Measurements from ENCODE around the gene MRPS10. TPM values are rescaled to one million over a fixed set of nuclear protein-coding genes. Genes with fewer than 3 reads are reported as not detected.
A peak's percentile ranks its signal among the peaks of the same experiment; 100 is the strongest.
"Not testable (repeated sequence)": the region's sequence is repeated elsewhere in the genome, so short reads cannot be mapped to it uniquely, and the experiment has no call there.

Gene MRPS10
- total and polyA plus RNA-seq, 4 experiments from 2014 or later, result 22.6 to 57.5 (median 32.7) TPM

- intact Hi-C loops (cut with micrococcal nuclease), result no loop called here
- Mint-ChIP-seq H3K9me3 (peaks cover 0 to 9% (median 3%) of the 10 kb centered on the region in 8 donors), H3K36me3 (peaks cover 21 to 23% of the 10 kb centered on the region in 2 donors), H3K4me3 (no peak overlapping the region), H3K27ac (peak overlapping the region in 1 of 7 donors; percentile 48), H3K27me3 (no peaks in the 10 kb centered on the region), H3K4me1 (peaks cover 0 to 8% (median 0%) of the 10 kb centered on the region in 4 donors)
- no peak for DNase-seq
- Histone ChIP-seq H3K27me3 (ENCODE audit: insufficient read depth, low read length) (no peaks in the 10 kb centered on the region), H3K27ac (ENCODE audit: low read depth, low read length) (no peak overlapping the region), H3K4me1 (ENCODE audit: insufficient read depth, low read length) (no peaks in the 10 kb centered on the region), H3K36me3 (ENCODE audit: insufficient read depth, low read length) (no peaks in the 10 kb centered on the region), H3K9me3 (ENCODE audit: control insufficient read depth in 1 of 2, low read length in 2 of 2) (no peaks in the 10 kb centered on the region), H3K4me3 (ENCODE audit: low read length in 2 of 2) (no peak overlapping the region)
- ChIA-PET POLR2A (ENCODE audit: partially characterized antibody) (no interaction called here), CTCF (ENCODE audit: partially characterized antibody) (interaction anchor here (0.7 kb wide), 1 partner anchor 60 kb away, joined by 4 read pairs; no protein-coding TSS in a partner anchor)
Observed at GRCh38 chr6:42200035-42200434, 17.6 kb downstream of the MRPS10 start.

GRCh38 chr6:42199106-42199981, 18.3 kb downstream of the MRPS10 start:
- ChIA-PET CTCF (ENCODE audit: partially characterized antibody) (interaction anchor here (0.7 to 1.0 kb wide), 2 partner anchors 60 to 348 kb away, joined by 3 to 4 read pairs; no protein-coding TSS in a partner anchor), POLR2A (ENCODE audit: partially characterized antibody) (interaction anchor here (0.6 kb wide), 1 partner anchor 18 kb away, joined by 3 read pairs; the partner anchor contains the start of gene MRPS10)
- peaks cover 15 to 18% of the 10 kb centered on the region in 2 donors for H3K36me3 Mint-ChIP-seq
- DNase-seq, result no peak
- Histone ChIP-seq H3K4me3 (ENCODE audit: low read length in 2 of 2) (no peak overlapping the region), H3K27me3 (ENCODE audit: insufficient read depth, low read length) (no peaks in the 10 kb centered on the region), H3K36me3 (ENCODE audit: insufficient read depth, low read length) (no peaks in the 10 kb centered on the region), H3K9me3 (ENCODE audit: control insufficient read depth in 1 of 2, low read length in 2 of 2) (no peaks in the 10 kb centered on the region), H3K4me1 (ENCODE audit: insufficient read depth, low read length) (no peaks in the 10 kb centered on the region), H3K27ac (ENCODE audit: low read depth, low read length) (no peak overlapping the region)
- H3K27me3 Mint-ChIP-seq, result no peaks in the 10 kb centered on the region
- peaks cover 0 to 9% (median 3%) of the 10 kb centered on the region in 8 donors for H3K9me3 Mint-ChIP-seq
- no peak overlapping the region for H3K4me3 Mint-ChIP-seq
- no peak overlapping the region for H3K27ac Mint-ChIP-seq
- intact Hi-C loops (cut with micrococcal nuclease), result no loop called here
- peaks cover 0 to 8% (median 0%) of the 10 kb centered on the region in 4 donors for H3K4me1 Mint-ChIP-seq

- Histone ChIP-seq H3K4me3 (ENCODE audit: low read length in 2 of 2) (no peak overlapping the region), H3K27ac (ENCODE audit: low read depth, low read length) (no peak overlapping the region), H3K4me1 (ENCODE audit: insufficient read depth, low read length) (no peaks in the 10 kb centered on the region), H3K36me3 (ENCODE audit: insufficient read depth, low read length) (no peaks in the 10 kb centered on the region), H3K27me3 (ENCODE audit: insufficient read depth, low read length) (no peaks in the 10 kb centered on the region), H3K9me3 (ENCODE audit: control insufficient read depth in 1 of 2, low read length in 2 of 2) (no peaks in the 10 kb centered on the region)
- peaks cover 0 to 8% (median 0%) of the 10 kb centered on the region in 4 donors for H3K4me1 Mint-ChIP-seq
- DNase-seq, result peak in 2 of 5 donors; percentile 10 to 55
- H3K9me3 Mint-ChIP-seq, result peaks cover 0 to 9% (median 3%) of the 10 kb centered on the region in 8 donors
- H3K4me3 Mint-ChIP-seq, result no peak overlapping the region
- H3K27me3 Mint-ChIP-seq, result no peaks in the 10 kb centered on the region
- intact Hi-C loops (cut with micrococcal nuclease), result no loop called here
- no peak overlapping the region for H3K27ac Mint-ChIP-seq
- peaks cover 14 to 15% of the 10 kb centered on the region in 2 donors for H3K36me3 Mint-ChIP-seq
- ChIA-PET POLR2A (ENCODE audit: partially characterized antibody) (no interaction called here), CTCF (ENCODE audit: partially characterized antibody) (no interaction called here)
Observed at GRCh38 chr6:42197555-42198362, 19.9 kb downstream of the MRPS10 start.

- POLR2A ChIA-PET (ENCODE audit: partially characterized antibody), result no interaction called here
- CTCF ChIA-PET (ENCODE audit: partially characterized antibody), result interaction anchor here (0.7 to 1.1 kb wide), 3 partner anchors 19 to 366 kb away, joined by 3 to 4 read pairs (median 3); no protein-coding TSS in a partner anchor
- Histone ChIP-seq H3K27ac (ENCODE audit: low read depth, low read length) (no peak overlapping the region), H3K27me3 (ENCODE audit: insufficient read depth, low read length) (no peaks in the 10 kb centered on the region), H3K4me1 (ENCODE audit: insufficient read depth, low read length) (no peaks in the 10 kb centered on the region), H3K9me3 (ENCODE audit: control insufficient read depth in 1 of 2, low read length in 2 of 2) (no peaks in the 10 kb centered on the region), H3K36me3 (ENCODE audit: insufficient read depth, low read length) (no peaks in the 10 kb centered on the region), H3K4me3 (ENCODE audit: low read length in 2 of 2) (no peak overlapping the region)
- DNase-seq, result no peak
- intact Hi-C loops (cut with micrococcal nuclease), result no loop called here
- Mint-ChIP-seq H3K4me1 (peaks cover 0 to 6% (median 0%) of the 10 kb centered on the region in 4 donors), H3K27ac (no peak overlapping the region), H3K27me3 (no peaks in the 10 kb centered on the region), H3K4me3 (no peak overlapping the region), H3K36me3 (peaks cover 5 to 11% of the 10 kb centered on the region in 2 donors), H3K9me3 (peaks cover 0 to 5% (median 2%) of the 10 kb centered on the region in 8 donors)
Observed at GRCh38 chr6:42195415-42195814, 22.2 kb downstream of the MRPS10 start.

GRCh38 chr6:42194056-42194455, 23.6 kb downstream of the MRPS10 start:
- Histone ChIP-seq H3K9me3 (ENCODE audit: control insufficient read depth in 1 of 2, low read length in 2 of 2) (no peaks in the 10 kb centered on the region), H3K27me3 (ENCODE audit: insufficient read depth, low read length) (no peaks in the 10 kb centered on the region), H3K27ac (ENCODE audit: low read depth, low read length) (no peak overlapping the region), H3K4me1 (ENCODE audit: insufficient read depth, low read length) (no peaks in the 10 kb centered on the region), H3K4me3 (ENCODE audit: low read length in 2 of 2) (no peak overlapping the region), H3K36me3 (ENCODE audit: insufficient read depth, low read length) (no peaks in the 10 kb centered on the region)
- Mint-ChIP-seq H3K4me3 (no peak overlapping the region), H3K27ac (peak overlapping the region in 1 of 7 donors; percentile 61), H3K9me3 (no peaks in the 10 kb centered on the region), H3K36me3 (peaks cover 0 to 4% of the 10 kb centered on the region in 2 donors), H3K4me1 (no peaks in the 10 kb centered on the region), H3K27me3 (no peaks in the 10 kb centered on the region)
- ChIA-PET POLR2A (ENCODE audit: partially characterized antibody) (no interaction called here), CTCF (ENCODE audit: partially characterized antibody) (no interaction called here)
- DNase-seq, result no peak
- intact Hi-C loops (cut with micrococcal nuclease), result no loop called here

GRCh38 chr6:42193491-42193894, 24.2 kb downstream of the MRPS10 start:
- Histone ChIP-seq H3K4me1 (ENCODE audit: insufficient read depth, low read length) (no peaks in the 10 kb centered on the region), H3K27ac (ENCODE audit: low read depth, low read length) (no peak overlapping the region), H3K27me3 (ENCODE audit: insufficient read depth, low read length) (no peaks in the 10 kb centered on the region), H3K9me3 (ENCODE audit: control insufficient read depth in 1 of 2, low read length in 2 of 2) (no peaks in the 10 kb centered on the region), H3K36me3 (ENCODE audit: insufficient read depth, low read length) (no peaks in the 10 kb centered on the region), H3K4me3 (ENCODE audit: low read length in 2 of 2) (no peak overlapping the region)
- peaks cover 0 to 4% of the 10 kb centered on the region in 2 donors for H3K36me3 Mint-ChIP-seq
- ChIA-PET CTCF (ENCODE audit: partially characterized antibody) (no interaction called here), POLR2A (ENCODE audit: partially characterized antibody) (no interaction called here)
- DNase-seq, result no peak
- no peak overlapping the region for H3K27ac Mint-ChIP-seq
- H3K4me1 Mint-ChIP-seq, result no peaks in the 10 kb centered on the region
- no peak overlapping the region for H3K4me3 Mint-ChIP-seq
- intact Hi-C loops (cut with micrococcal nuclease), result no loop called here
- H3K9me3 Mint-ChIP-seq, result no peaks in the 10 kb centered on the region
- no peaks in the 10 kb centered on the region for H3K27me3 Mint-ChIP-seq

GRCh38 chr6:42192385-42192784, 25.3 kb downstream of the MRPS10 start:
- H3K4me3 Mint-ChIP-seq; POLR2A ChIA-PET (ENCODE audit: partially characterized antibody); H3K4me1 Mint-ChIP-seq; H3K4me1 ChIP-seq (ENCODE audit: insufficient read depth, low read length); H3K4me3 ChIP-seq (ENCODE audit: low read length in 2 of 2); H3K9me3 ChIP-seq (ENCODE audit: control insufficient read depth in 1 of 2, low read length in 2 of 2); H3K36me3 Mint-ChIP-seq; H3K27ac ChIP-seq (ENCODE audit: low read depth, low read length); intact Hi-C loops (cut with micrococcal nuclease); DNase-seq; H3K9me3 Mint-ChIP-seq; H3K27ac Mint-ChIP-seq; H3K27me3 ChIP-seq (ENCODE audit: insufficient read depth, low read length); H3K36me3 ChIP-seq (ENCODE audit: insufficient read depth, low read length); H3K27me3 Mint-ChIP-seq; CTCF ChIA-PET (ENCODE audit: partially characterized antibody): not testable (repeated sequence)

Measured in CD4-positive, alpha-beta memory T cell (primary cell).